CD1c-positive myeloid dendritic cell (primary cell): Measurements from ENCODE around the gene RUNX2.

Experiments used
- DNase-seq: peaks from one replicate; pipeline ENCODE4 v3.0.0-alpha.2; 2016; ENCODE audit errors: extremely low spot score

Gene RUNX2

DNA sequence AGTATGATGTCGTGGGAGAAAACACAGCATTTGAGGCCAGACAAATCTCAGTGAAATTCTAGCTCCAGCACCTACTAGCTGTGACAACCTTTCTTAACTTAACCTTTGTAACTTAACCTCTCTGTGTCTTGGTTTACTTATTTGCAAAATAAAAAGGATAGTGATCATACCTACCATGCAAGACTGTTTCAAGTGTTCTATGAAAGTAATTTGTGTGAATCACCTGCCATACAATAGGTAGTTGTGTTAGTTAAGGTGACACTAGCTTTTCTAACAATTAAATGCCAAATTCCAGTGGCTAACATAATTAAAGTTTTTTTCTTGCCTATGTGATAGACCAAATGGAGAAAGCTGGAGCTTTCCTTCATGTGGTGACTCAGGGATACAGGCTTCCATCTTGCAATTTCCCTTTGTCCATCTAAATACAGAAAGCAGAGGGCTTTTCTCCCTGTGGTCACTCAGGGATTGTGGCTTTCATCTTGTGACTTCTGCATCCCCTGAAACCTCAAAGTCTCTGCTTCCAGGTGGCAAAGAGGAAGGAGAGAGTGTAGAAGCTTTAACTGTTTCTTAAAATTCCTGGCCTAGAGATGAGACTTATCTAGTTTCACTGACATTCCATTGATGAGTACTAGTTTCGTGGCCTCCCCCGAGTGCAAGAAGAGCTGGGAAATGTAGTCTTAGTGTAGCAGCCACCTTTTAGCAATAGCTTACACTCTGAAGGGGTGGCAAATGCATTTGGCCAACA, 376.1 kb downstream of the RUNX2 start:
- no peak for DNase-seq

GRCh38 chr6:45705137-45705855, 377.2 kb downstream of the RUNX2 start:
- no peak for DNase-seq

GRCh38 chr6:45706319-45706718, 378.2 kb downstream of the RUNX2 start:
- DNase-seq: peak; percentile 17

DNA sequence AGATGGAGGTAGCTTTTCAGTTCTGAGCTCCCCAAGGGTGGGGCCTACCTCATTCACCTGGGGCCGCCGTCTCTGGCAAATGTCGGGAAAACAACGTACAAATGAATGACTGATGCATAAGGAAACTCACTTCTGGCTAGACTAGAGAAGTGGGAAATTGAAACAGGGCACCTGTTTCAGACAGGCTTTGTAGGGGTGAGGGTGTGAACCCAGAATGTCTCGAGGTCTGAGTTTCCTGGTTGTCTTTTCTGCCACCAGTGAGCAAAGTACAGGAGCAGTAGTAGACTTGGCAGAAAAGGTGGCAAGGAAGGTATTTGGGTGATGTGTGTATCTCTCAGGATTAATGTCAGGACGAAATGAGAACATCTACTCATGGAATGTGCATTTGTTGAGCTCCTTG, 379.0 kb downstream of the RUNX2 start:
- DNase-seq: no peak

- peak; percentile 85 for DNase-seq
Observed at GRCh38 chr6:45709781-45710220, 381.7 kb downstream of the RUNX2 start.

DNA sequence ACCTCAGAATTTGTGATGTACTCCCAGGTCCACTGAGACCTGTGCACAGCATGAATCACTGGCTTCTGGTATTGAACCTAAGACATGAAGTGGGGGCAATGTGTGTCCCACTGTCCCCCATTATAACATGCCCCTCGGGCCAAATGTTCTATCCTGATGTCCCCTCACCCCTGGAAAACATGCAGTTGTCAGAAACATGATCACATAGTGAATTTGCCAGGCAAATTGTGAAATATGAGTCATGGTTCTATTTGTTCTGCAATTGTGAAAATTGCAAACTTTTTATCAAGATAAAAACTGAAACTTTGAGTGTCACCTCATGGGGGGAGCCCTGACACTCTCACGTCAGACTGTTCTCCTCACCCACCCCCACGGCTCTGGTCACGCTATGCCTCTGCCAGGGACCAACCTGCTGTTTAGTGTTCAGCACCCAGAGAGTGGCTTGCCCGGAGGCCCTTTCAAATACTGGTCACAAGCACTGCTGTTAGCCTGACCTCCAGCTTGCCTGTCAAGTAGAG, 382.2 kb downstream of the RUNX2 start:
- DNase-seq: peak; percentile 94

DNA sequence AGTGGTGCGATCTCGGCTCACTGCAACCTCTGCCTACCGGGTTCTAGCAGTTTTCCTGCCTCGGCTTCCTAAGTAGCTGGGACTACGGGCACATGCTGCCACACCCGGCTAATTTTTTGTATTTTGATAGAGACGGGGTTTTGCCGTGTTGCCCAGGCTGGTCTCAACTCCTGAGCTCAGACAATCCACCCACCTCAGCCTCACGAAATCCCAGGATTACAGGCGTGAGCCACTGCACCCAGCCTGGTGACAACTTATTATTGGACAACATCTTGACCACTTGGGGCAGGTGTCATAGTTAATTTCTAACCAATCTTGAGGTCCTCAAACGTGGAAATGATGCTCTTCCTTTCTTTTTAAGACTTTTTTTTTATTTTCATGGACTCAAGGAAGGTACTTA, 383.9 kb downstream of the RUNX2 start:
- DNase-seq: no peak

GRCh38 chr6:45712786-45713185, 384.7 kb downstream of the RUNX2 start:
- DNase-seq: peak; percentile 72
